CD4-positive, alpha-beta T cell treated with Interleukin-15 for 4 hours (primary cell): Measurements from ENCODE around the gene SMYD1.

Experiments
- DNase-seq: peaks from one replicate; pipeline ENCODE4 v3.0.0-alpha.2; 2020; ENCODE audit warnings: low spot score

SMYD1 gene

DNA sequence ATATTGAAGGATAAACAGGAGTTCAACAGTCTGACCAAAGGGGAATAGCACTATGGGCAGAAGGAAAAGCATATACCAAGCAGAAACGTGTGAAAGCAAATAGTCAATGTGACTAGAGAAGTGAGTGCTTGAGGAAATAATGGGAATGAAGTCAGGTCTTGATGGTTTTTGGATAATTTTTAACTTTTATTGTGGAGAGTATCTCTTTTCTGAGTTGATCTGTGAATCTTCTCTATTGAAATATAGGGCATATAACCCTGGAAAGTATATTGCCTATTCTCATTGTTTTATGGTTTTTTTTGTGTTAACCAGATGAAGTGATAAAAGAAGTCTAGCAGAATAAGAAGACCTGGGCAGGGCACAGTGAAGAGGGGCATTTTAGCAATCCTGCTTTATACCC lies 76.6 kb downstream of the SMYD1 start:
- DNase-seq: no peak

DNA sequence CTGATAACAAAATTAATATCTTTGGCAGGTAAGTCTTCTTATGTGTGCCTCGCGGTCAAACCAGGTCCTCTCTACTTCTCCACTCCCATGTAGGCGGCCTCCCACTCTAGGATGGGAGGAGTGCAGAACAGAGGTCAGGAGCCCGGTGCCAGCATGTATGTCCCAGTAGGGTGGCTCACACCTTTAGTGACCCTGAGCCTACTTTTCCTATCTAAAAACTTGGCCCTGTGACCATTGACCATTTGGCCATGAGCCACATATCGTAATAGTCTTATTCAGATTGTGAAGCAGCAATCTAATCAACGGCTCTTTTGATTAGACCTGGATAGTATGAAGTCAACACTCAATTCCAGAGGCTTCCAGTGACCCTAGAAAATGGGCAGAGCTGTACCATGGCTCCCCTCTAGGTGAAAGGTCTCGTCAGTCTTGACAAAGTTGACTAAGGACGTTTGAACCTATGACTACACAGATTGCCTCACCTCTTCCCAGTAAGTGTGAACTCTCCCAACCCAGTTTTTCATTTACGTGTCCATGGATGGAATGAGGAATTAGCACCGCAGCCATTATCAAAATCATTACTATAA lies 77.4 kb downstream of the SMYD1 start:
- no peak for DNase-seq

GRCh38 chr2:88146590-88146989 lies 79.0 kb downstream of the SMYD1 start:
- no peak for DNase-seq

- DNase-seq: no peak
Measured at GRCh38 chr2:88147145-88147544, 79.5 kb downstream of the SMYD1 start.

DNA sequence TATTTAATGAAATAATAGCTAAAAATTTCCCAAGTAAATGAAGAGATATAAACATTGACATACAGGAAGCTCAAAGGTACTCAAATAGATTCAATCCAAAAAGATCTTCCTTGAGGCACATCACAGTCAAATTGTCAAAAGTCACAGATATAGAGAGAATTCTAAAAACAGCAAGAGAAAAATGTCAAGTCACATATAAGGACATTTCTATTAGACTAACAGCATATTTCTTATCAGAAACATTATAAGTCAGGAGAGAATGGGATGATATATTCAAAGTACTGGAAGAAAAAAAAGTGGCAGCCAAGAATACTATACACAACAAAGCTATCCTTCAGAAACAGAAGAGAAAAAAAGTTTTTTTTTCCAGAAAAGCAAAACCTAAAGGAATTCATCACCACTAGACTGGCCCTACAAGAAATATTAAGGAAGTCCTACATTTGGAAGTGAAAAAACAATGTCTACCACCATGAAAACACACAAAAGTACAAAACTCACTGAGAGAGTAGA lies 81.4 kb downstream of the SMYD1 start:
- no peak for DNase-seq

- no peak for DNase-seq
Measured at GRCh38 chr2:88159481-88159880, 91.9 kb downstream of the SMYD1 start.

DNA sequence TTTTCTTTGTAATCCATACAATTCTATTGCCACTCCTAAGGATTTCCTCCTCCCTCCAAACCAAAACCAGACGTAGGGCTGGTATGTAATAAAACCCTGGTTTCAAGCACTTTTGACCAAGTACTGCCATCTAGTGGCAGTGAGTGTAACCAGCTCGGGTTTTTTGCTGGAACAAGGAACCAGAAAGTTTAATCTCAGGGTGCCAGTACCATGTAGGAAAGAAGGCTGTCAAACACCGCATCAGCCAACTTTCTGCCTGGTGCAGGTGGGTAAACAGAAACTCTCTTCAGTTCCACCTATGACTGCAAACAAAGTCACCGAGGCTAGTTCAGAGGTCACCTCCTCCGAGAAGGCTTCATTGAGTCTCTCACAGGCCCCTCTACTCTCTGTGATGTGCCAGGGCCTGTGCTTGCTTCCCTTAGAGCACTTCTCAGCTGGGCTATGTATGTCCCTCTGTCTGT lies 92.4 kb downstream of the SMYD1 start:
- peak; percentile 65 for DNase-seq

- no peak for DNase-seq
Measured at GRCh38 chr2:88160517-88160916, 92.9 kb downstream of the SMYD1 start.

DNA sequence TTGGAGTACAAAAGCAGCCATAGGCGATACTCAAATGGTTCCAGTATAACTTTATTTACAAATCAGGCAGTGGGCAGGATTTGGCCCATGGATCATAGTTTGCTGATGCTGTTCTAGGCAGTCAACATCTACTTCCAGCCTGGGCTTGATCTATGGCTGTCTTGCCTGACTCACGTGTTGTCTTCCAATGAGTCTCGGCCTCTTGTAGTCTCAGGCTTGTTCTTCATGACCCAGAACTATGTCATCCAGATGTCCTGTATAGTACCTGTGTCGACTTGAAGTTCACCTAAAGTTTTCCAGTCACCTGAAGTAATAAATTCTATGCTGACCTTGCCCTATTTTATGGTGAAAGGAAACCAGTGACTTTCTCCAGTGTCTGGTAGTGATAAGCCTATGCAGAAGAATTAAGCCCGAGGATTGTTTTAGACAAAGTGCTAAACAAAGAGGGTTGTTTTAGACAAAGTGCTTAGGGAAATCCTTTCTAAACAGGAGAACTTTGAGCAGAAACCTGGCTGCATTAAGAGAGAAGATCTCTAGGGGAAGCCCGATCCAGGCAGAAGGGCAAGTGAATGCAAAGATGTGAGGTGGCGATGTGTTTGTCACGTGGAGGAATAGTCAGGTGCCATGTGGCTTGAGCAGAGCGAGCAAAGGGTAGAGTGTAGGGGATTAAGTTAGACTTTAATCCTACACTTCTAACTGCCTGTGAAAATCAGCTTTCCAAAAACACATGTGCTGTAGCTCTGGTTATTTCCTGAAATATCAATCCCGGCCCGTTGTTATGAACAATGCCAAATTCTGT lies 94.0 kb downstream of the SMYD1 start:
- DNase-seq: no peak
